Activated CD8-positive, alpha-beta T cell treated with anti-CD3 and anti-CD28 coated beads for 36 hours (primary cell): ENCODE data around the gene AMELY. TPM values are rescaled to one million over a fixed set of nuclear protein-coding genes. Genes with fewer than 3 reads are reported as not detected.
"Not testable (repeated sequence)": the region's sequence is repeated elsewhere in the genome, so short reads cannot be mapped to it uniquely, and the experiment has no call there.

Source experiments
- ATAC-seq: fragments of 200-7000 bp; cut with Tn5 transposase; one replicate; pipeline ENCODE4 v1.10.0; 2021; ENCODE audit warnings: mild to moderate bottlenecking, moderate library complexity
- CTCF ChIA-PET: fragments of 350-600 bp; sonication (Branson Sonifier 250); formaldehyde crosslinking; loops from one replicate; lab custom pipeline; 2021; ENCODE audit warnings: antibody characterized with exemption; lab: Charles Lee
- POLR2A ChIA-PET: fragments of 350-600 bp; sonication (Branson Sonifier 250); formaldehyde crosslinking; loops from one replicate; lab custom pipeline; 2021; ENCODE audit warnings: antibody characterized with exemption; lab: Charles Lee
- DNase-seq: peaks from one replicate; pipeline ENCODE4 v3.0.0-alpha.2; 2020
- H3K27ac Mint-ChIP-seq: one replicate; pipeline ENCODE4 v1.8.0; 2021; ENCODE audit warnings: mild to moderate bottlenecking, mixed read lengths
- H3K27me3 Mint-ChIP-seq: one replicate; pipeline ENCODE4 v1.8.0; 2021; ENCODE audit warnings: mixed read lengths
- H3K36me3 Mint-ChIP-seq: one replicate; pipeline ENCODE4 v1.8.0; 2021; ENCODE audit warnings: low read depth, mixed read lengths
- H3K4me1 Mint-ChIP-seq: one replicate; pipeline ENCODE4 v1.8.0; 2021; ENCODE audit warnings: low read depth, mixed read lengths
- H3K4me3 Mint-ChIP-seq: one replicate; pipeline ENCODE4 v1.8.0; 2021; ENCODE audit warnings: mild to moderate bottlenecking, moderate library complexity, mixed read lengths
- H3K9me3 Mint-ChIP-seq: one replicate; pipeline ENCODE4 v1.8.0; 2021; ENCODE audit warnings: mixed read lengths
- CTCF ChIP-seq: fragments of 200-600 bp; IDR thresholded peaks from one replicate; pipeline ENCODE4 v1.8.0; 2022; ENCODE audit warnings: antibody characterized with exemption, mild to moderate bottlenecking
- intact Hi-C: fragments of 100-400 bp; cut with micrococcal nuclease; formaldehyde crosslinking; loops from one replicate; pipeline ENCODE4 v1.10.0; 2022
- total RNA-seq, 2 experiments: library from RNA; stranded (reverse); gene quantifications; one replicate each; pipeline ENCODE4 v1.2.3, GENCODE V29; 2021

Gene AMELY
- total RNA-seq, 2 experiments from 2014 or later: not detected

- H3K36me3 Mint-ChIP-seq: no peaks in the 10 kb centered on the region
- POLR2A ChIA-PET: no interaction called here
Measured at GRCh38 chrY:6895236-6895635, 16.3 kb downstream of the AMELY start.

GRCh38 chrY:6894496-6894895, 17.1 kb downstream of the AMELY start:
- Mint-ChIP-seq H3K27ac (no peak overlapping the region), H3K4me1 (no peaks in the 10 kb centered on the region), H3K9me3 (no peaks in the 10 kb centered on the region), H3K36me3 (no peaks in the 10 kb centered on the region), H3K27me3 (no peaks in the 10 kb centered on the region), H3K4me3 (no peak overlapping the region)
- DNase-seq (no peak), ATAC-seq (no peak)
- intact Hi-C loops: no loop called here
- CTCF ChIA-PET: no interaction called here
- POLR2A ChIA-PET: no interaction called here
- no peak for TF ChIP-seq CTCF

More at GRCh38 chrY:6895236-6895635, 16.3 kb downstream of the AMELY start:
- Mint-ChIP-seq H3K27ac (no peak overlapping the region), H3K9me3 (no peaks in the 10 kb centered on the region), H3K4me3 (no peak overlapping the region), H3K27me3 (no peaks in the 10 kb centered on the region), H3K4me1 (no peaks in the 10 kb centered on the region)
- no peak for TF ChIP-seq CTCF
- CTCF ChIA-PET: no interaction called here
- no peak for ATAC-seq
- intact Hi-C loops: no loop called here
- no peak for DNase-seq

- peaks cover 2% of the 10 kb centered on the region for H3K9me3 Mint-ChIP-seq
- POLR2A ChIA-PET: no interaction called here
Measured at GRCh38 chrY:6849384-6849783, 62.2 kb downstream of the AMELY start.

GRCh38 chrY:6842650-6843049, 68.9 kb downstream of the AMELY start:
- H3K4me3 Mint-ChIP-seq, H3K27me3 Mint-ChIP-seq, H3K27ac Mint-ChIP-seq, H3K4me1 Mint-ChIP-seq, ATAC-seq, H3K9me3 Mint-ChIP-seq, H3K36me3 Mint-ChIP-seq, DNase-seq, POLR2A ChIA-PET, intact Hi-C loops, CTCF ChIA-PET: not testable (repeated sequence)

More at GRCh38 chrY:6849384-6849783, 62.2 kb downstream of the AMELY start:
- intact Hi-C loops: no loop called here
- Mint-ChIP-seq H3K27me3 (no peaks in the 10 kb centered on the region), H3K4me3 (no peak overlapping the region), H3K4me1 (no peaks in the 10 kb centered on the region), H3K36me3 (no peaks in the 10 kb centered on the region), H3K27ac (no peak overlapping the region)
- no peak for TF ChIP-seq CTCF
- DNase-seq: no peak
- CTCF ChIA-PET: no interaction called here
- no peak for ATAC-seq

Other genes with a start within 250 kb of the AMELY start
- gene TBL1Y, start 1.1 kb downstream of the AMELY start, total RNA-seq: under 1 TPM in 1 of 2 experiments, not detected in 1; 0.11 TPM